GM12878 (cell line): ENCODE measurements around the gene RCAN2. TPM values are rescaled to one million over a fixed set of nuclear protein-coding genes. Genes with fewer than 3 reads are reported as not detected.

Experiments used
- ATAC-seq: fragments of 200-7000 bp; cut with Tn5 transposase; 3 replicates; pipeline ENCODE4 v1.9.1; 2020; ENCODE audit warnings: mild to moderate bottlenecking, moderate library complexity
- BruUV-seq: library from RNA; stranded (reverse); fragments of 400-500 nt; replicated peaks from 2 replicates; lab custom pipeline; 2021; lab: Mats Ljungman, UMichigan
- CTCF ChIA-PET: fragments of 300-600 bp; sonication (Branson Sonifier 250); formaldehyde crosslinking; extraction: SDS; loops from one replicate; lab custom pipeline; 2021; ENCODE audit warnings: inconsistent platforms; lab: Yijun Ruan, JAX
- POLR2A ChIA-PET: fragments of 350-600 bp; formaldehyde crosslinking; extraction: SDS; loops from one replicate; lab custom pipeline; 2021; ENCODE audit warnings: inconsistent platforms; lab: Charles Lee
- RAD21 ChIA-PET: fragments of 300-600 bp; sonication (Branson Sonifier 250); formaldehyde crosslinking; loops from one replicate; lab custom pipeline; 2023; ENCODE audit warnings: antibody characterized with exemption; ENCODE audit not compliant: unreplicated experiment; lab: Charles Lee
- SMC1A ChIA-PET: fragments of 300-600 bp; sonication (Branson Sonifier 250); formaldehyde crosslinking; loops from one replicate; lab custom pipeline; 2023; ENCODE audit not compliant: unreplicated experiment, uncharacterized antibody; lab: Charles Lee
- DNase-seq: peaks from one replicate; pipeline ENCODE4 v3.0.0-alpha.2; 2011; ENCODE audit warnings: low read depth, low spot score
- FAIRE-seq: peaks from 3 replicates; lab custom pipeline; 2011; peaks lifted over from hg19 to GRCh38; lab: Jason Lieb, UNC
- H2AFZ ChIP-seq: 2 replicates; pipeline ENCODE4 v1.6.0; 2011; ENCODE audit warnings: low read depth, low read length, control low read depth; ENCODE audit not compliant: control insufficient read depth
- H3K27ac ChIP-seq: 2 replicates; pipeline ENCODE4 v1.5.1; 2011; ENCODE audit warnings: control low read depth; ENCODE audit not compliant: control insufficient read depth, insufficient read depth
- H3K27me3 ChIP-seq, 2 experiments: replicated peaks in 1 of 2; 2 replicates each; pipeline versions ENCODE4 v1.6.0 to v1.6.1; 2011; ENCODE audit warnings: low read length in 1 of 2; ENCODE audit not compliant: control insufficient read depth in 2 of 2, insufficient read depth in 2 of 2
- H3K36me3 ChIP-seq, 2 experiments: 2 replicates each; pipeline ENCODE4 v1.5.1; 2011; ENCODE audit warnings: low read length in 1 of 2; ENCODE audit not compliant: control insufficient read depth in 2 of 2, insufficient read depth in 2 of 2
- H3K4me1 ChIP-seq: 2 replicates; pipeline ENCODE4 v1.6.1; 2011; ENCODE audit warnings: mild to moderate bottlenecking, low read length, moderate library complexity, mixed read lengths; ENCODE audit not compliant: control insufficient read depth, insufficient read depth
- H3K4me2 ChIP-seq: 2 replicates; pipeline ENCODE4 v1.6.0; 2011; ENCODE audit warnings: control low read depth; ENCODE audit not compliant: control insufficient read depth, insufficient read depth
- H3K4me3 ChIP-seq: fragments of 200-600 bp; sonication (generic); 2 replicates; pipeline ENCODE4 v1.5.1; 2016
- H3K79me2 ChIP-seq: 2 replicates; pipeline ENCODE4 v1.6.0; 2011; ENCODE audit warnings: low read length; ENCODE audit not compliant: control insufficient read depth, insufficient read depth
- H3K9ac ChIP-seq: 2 replicates; pipeline ENCODE4 v1.8.0; 2011; ENCODE audit warnings: low read length, control low read depth, mixed read lengths; ENCODE audit not compliant: control insufficient read depth, insufficient read depth
- H3K9me3 ChIP-seq: replicated peaks from 3 replicates; pipeline ENCODE4 v1.5.1; 2011; ENCODE audit warnings: mild to moderate bottlenecking, low read length; ENCODE audit not compliant: control insufficient read depth, insufficient read depth
- H4K20me1 ChIP-seq: 2 replicates; pipeline ENCODE4 v1.6.0; 2011; ENCODE audit not compliant: control insufficient read depth, insufficient read depth
- BCL11A ChIP-seq: IDR thresholded peaks from 2 replicates; pipeline ENCODE4 v1.6.1; 2011; ENCODE audit warnings: low read depth, low read length
- EP300 ChIP-seq, 2 experiments: fragments of 150-350 bp in 1 of 2; IDR thresholded peaks; 2 replicates each; pipeline ENCODE4 v1.6.1; 2011 to 2012; ENCODE audit warnings: low read depth in 2 of 2, low read length in 2 of 2, borderline replicate concordance in 1 of 2, improper control_type of control experiment in 1 of 2, inconsistent platforms in 1 of 2; ENCODE audit not compliant: control insufficient read depth in 1 of 2
- LARP7 ChIP-seq: fragments of 450-650 bp; IDR thresholded peaks from 2 replicates; pipeline ENCODE4 v1.6.1; 2017; ENCODE audit warnings: mild to moderate bottlenecking
- PKNOX1 ChIP-seq: fragments of 450-650 bp; IDR thresholded peaks from 2 replicates; pipeline ENCODE4 v1.6.1; 2016; ENCODE audit warnings: mild to moderate bottlenecking
- RB1 ChIP-seq: fragments of 450-650 bp; formaldehyde crosslinking; IDR thresholded peaks from 2 replicates; pipeline ENCODE4 v1.6.1; 2017; ENCODE audit warnings: mild to moderate bottlenecking, borderline replicate concordance
- SREBF2 ChIP-seq: IDR thresholded peaks from 2 replicates; pipeline ENCODE4 v1.6.1; 2012; ENCODE audit warnings: mild to moderate bottlenecking, low read length
- SUPT20H ChIP-seq: IDR thresholded peaks from 2 replicates; pipeline ENCODE4 v1.6.1; 2011; ENCODE audit warnings: low read depth, mild to moderate bottlenecking, low read length, moderate library complexity, borderline replicate concordance; ENCODE audit not compliant: control insufficient read depth
- ZNF24 ChIP-seq: fragments of 450-650 bp; IDR thresholded peaks from 2 replicates; pipeline ENCODE4 v1.6.1; 2017; ENCODE audit warnings: antibody characterized with exemption, mild to moderate bottlenecking
- WGBS: methylation state at CpG from one replicate; pipeline ENCODE4 v1.1.6; 2016; ENCODE audit warnings: low lambda C conversion rate; ENCODE audit not compliant: insufficient replicate concordance, insufficient coverage; ENCODE audit errors: missing lambda C conversion rate; 5-methylcytosine and 5-hydroxymethylcytosine counted together
- in situ Hi-C: fragments of 300-500 bp; cut with MboI; formaldehyde crosslinking; loops from 9 replicates; pipeline ENCODE4 v1.14.3; 2018; ENCODE audit warnings: mixed read lengths
- intact Hi-C: fragments of 100-400 bp; cut with micrococcal nuclease; formaldehyde crosslinking; loops from one replicate; pipeline ENCODE4 v1.14.2; 2022; ENCODE audit not compliant: unreplicated experiment
- polyA plus RNA-seq, 11 experiments: library from polyadenylated mRNA; depleted of rRNA in 4 of 11; unstranded in 6 of 11; stranded (reverse) in 5 of 11; fragments of >200 nt; fragmentation: Nextera tagmentation in 4 of 11; fragmentation: Illumina TruSeq in 1 of 11; extraction: Ambion mirVana in 4 of 11; extraction: Trizol in 1 of 11; gene quantifications; 1 replicate in 1 of 11; 2 replicates in 10 of 11; pipeline versions ENCODE4 v1.2.1 to v1.2.3, GENCODE V29; 2011 to 2016; ENCODE audit warnings: inconsistent platforms in 2 of 11, missing spikeins in 2 of 11, low read depth in 1 of 11
- total RNA-seq, 4 experiments: library from RNA; depleted of rRNA in 3 of 4; stranded (reverse); fragments of >200 nt in 3 of 4; fragmentation: Illumina TruSeq in 1 of 4; extraction: Trizol in 1 of 4; gene quantifications; 2 replicates each; pipeline versions ENCODE4 v1.2.1 to v1.2.3, GENCODE V29; 2013 to 2021
- TF ChIP-seq, protein P1 (sequence below): IDR thresholded peaks from 2 replicates; pipeline ENCODE4 v1.6.1; 2011; ENCODE audit warnings: borderline replicate concordance, low read depth, mild to moderate bottlenecking, moderate library complexity, low read length; ENCODE audit not compliant: insufficient read depth, poor library complexity, severe bottlenecking
- TF ChIP-seq, protein P2 (sequence below): IDR thresholded peaks from 2 replicates; pipeline ENCODE4 v1.6.1; 2011; ENCODE audit warnings: low read depth, low read length, improper control_type of control experiment, borderline replicate concordance
- TF ChIP-seq, protein P3 (sequence below): IDR thresholded peaks from 2 replicates; pipeline ENCODE4 v1.6.1; 2011; ENCODE audit warnings: borderline replicate concordance, low read depth, mild to moderate bottlenecking, moderate library complexity, mixed read lengths, low read length; ENCODE audit not compliant: insufficient read depth; ENCODE audit errors: extremely low read length

Gene RCAN2
- total and polyA plus RNA-seq, 10 of the 15 experiments (the other 5 are each of a cell fraction or from before 2014, with no cell fraction given), result 0.06 TPM; not detected in 9

DNA sequence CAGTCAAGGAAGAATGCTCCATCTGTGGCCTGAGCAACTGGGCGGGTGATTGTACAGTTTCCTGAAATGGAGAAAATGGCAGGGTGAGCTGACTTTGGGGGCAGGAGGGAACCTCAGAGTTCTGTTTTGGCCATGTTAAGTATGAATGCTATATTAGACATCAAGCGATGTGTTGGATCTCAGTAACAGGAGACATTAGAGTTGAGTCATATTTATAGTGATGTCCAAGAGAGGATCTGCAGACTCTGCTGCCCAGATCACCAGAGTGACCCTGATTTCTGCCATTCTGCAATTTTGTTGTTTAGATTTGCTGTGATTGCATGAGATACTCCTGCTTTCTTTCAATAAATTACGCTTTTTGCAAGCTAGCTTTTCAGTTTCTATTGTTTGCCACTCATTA lies 189.1 kb downstream of the RCAN2 start:
- intact Hi-C loops (no loop called here), in situ Hi-C loops (no loop called here)
- H3K4me2 ChIP-seq, result no peak overlapping the region
- WGBS, result 63% methylated on average over 3 of the region's 3 CpGs
- POLR2A ChIA-PET, result no interaction called here
- no peak for ATAC-seq
- no peak for FAIRE-seq
- no peak overlapping the region for H2AFZ ChIP-seq
- H3K9ac ChIP-seq, result no peak overlapping the region
- peaks cover 5% of the 10 kb centered on the region; the same call in 1 of the 2 replicates for H3K4me1 ChIP-seq
- RAD21 ChIA-PET, result no interaction called here
- SMC1A ChIA-PET, result interaction anchor here (0.8 kb wide), 1 partner anchor 34 kb away, joined by 3 read pairs; no protein-coding TSS in a partner anchor
- no peaks in the 10 kb centered on the region; the same call in 2 of the 3 replicates for H3K9me3 ChIP-seq
- H3K27me3 ChIP-seq, result no peaks in the 10 kb centered on the region; a peak in 1 of 4 replicates
- TF ChIP-seq BCL11A, result no peak
- TF ChIP-seq, all 136 proteins: peak for 0
- no peaks in the 10 kb centered on the region for H3K36me3 ChIP-seq
- no peak overlapping the region for H3K4me3 ChIP-seq
- no peak overlapping the region for H3K27ac ChIP-seq
- CTCF ChIA-PET, result no interaction called here
- BruUV-seq, result no TSS peak
- no peaks in the 10 kb centered on the region for H3K79me2 ChIP-seq
- H4K20me1 ChIP-seq, result no peaks in the 10 kb centered on the region
- no peak for DNase-seq

DNA sequence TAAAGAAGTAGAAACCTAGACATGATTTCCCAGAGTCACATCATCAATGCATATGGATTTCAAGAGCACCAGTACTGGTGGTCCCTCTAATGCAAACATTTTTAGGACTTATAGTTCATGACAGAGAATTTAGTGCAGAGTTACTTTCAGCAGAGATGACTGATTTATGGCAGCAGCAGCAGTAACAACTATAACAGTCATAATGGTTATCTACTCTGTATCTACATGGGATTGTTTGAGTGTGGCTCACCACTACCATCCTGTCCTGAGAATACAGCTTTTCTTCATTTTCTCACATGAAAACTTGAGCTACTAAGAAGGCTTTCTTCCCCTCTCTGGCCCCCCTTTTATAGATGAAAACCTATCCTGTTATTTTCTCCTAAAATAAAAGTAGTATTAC lies 192.0 kb downstream of the RCAN2 start:
- Histone ChIP-seq H4K20me1 (no peaks in the 10 kb centered on the region), H3K9me3 (no peaks in the 10 kb centered on the region; the same call in 2 of the 3 replicates), H3K9ac (no peak overlapping the region), H3K79me2 (no peaks in the 10 kb centered on the region), H3K4me3 (no peak overlapping the region), H3K27me3 (no peaks in the 10 kb centered on the region; a peak in 1 of 4 replicates), H3K4me1 (peaks cover 11% of the 10 kb centered on the region), H3K27ac (no peak overlapping the region), H2AFZ (no peak overlapping the region), H3K4me2 (no peak overlapping the region), H3K36me3 (no peaks in the 10 kb centered on the region)
- CTCF ChIA-PET, result no interaction called here
- no TSS peak for BruUV-seq
- SMC1A ChIA-PET, result no interaction called here
- ATAC-seq (no peak), DNase-seq (no peak), FAIRE-seq (no peak)
- in situ Hi-C loops (no loop called here), intact Hi-C loops (no loop called here)
- POLR2A ChIA-PET, result no interaction called here
- RAD21 ChIA-PET, result no interaction called here
- TF ChIP-seq LARP7 (no peak), RB1 (no peak), ZNF24 (no peak), EP300 (IDR thresholded peaks at IDR 0.05; ENCODE audit: borderline replicate concordance in 1 of 2, control insufficient read depth in 1 of 2, low read depth in 2 of 2, low read length in 2 of 2) (no peak), SUPT20H (no peak), SREBF2 (no peak), PKNOX1 (no peak)
- TF ChIP-seq, protein P1, sequence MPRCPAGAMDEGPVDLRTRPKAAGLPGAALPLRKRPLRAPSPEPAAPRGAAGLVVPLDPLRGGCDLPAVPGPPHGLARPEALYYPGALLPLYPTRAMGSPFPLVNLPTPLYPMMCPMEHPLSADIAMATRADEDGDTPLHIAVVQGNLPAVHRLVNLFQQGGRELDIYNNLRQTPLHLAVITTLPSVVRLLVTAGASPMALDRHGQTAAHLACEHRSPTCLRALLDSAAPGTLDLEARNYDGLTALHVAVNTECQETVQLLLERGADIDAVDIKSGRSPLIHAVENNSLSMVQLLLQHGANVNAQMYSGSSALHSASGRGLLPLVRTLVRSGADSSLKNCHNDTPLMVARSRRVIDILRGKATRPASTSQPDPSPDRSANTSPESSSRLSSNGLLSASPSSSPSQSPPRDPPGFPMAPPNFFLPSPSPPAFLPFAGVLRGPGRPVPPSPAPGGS, result no peak
- TF ChIP-seq, protein P2, sequence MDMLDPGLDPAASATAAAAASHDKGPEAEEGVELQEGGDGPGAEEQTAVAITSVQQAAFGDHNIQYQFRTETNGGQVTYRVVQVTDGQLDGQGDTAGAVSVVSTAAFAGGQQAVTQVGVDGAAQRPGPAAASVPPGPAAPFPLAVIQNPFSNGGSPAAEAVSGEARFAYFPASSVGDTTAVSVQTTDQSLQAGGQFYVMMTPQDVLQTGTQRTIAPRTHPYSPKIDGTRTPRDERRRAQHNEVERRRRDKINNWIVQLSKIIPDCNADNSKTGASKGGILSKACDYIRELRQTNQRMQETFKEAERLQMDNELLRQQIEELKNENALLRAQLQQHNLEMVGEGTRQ, result no peak
- TF ChIP-seq, protein P3, sequence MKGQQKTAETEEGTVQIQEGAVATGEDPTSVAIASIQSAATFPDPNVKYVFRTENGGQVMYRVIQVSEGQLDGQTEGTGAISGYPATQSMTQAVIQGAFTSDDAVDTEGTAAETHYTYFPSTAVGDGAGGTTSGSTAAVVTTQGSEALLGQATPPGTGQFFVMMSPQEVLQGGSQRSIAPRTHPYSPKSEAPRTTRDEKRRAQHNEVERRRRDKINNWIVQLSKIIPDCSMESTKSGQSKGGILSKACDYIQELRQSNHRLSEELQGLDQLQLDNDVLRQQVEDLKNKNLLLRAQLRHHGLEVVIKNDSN, result no peak
